Left cardiac atrium (tissue), 4 donors: ENCODE measurements around the gene SKAP1. TPM values are rescaled to one million over a fixed set of nuclear protein-coding genes. Genes with fewer than 3 reads are reported as not detected.
"Not testable (repeated sequence)": the region's sequence is repeated elsewhere in the genome, so short reads cannot be mapped to it uniquely, and the experiment has no call there.

Experiments
- ATAC-seq, 2 donors: fragments of 200-7000 bp; cut with Tn5 transposase; one replicate each; pipeline ENCODE4 v1.9.1; 2020; ENCODE audit warnings: mild to moderate bottlenecking in 2 of 2, moderate library complexity in 2 of 2
- DNase-seq: peaks from one replicate; pipeline ENCODE4 v3.0.0-alpha.2; 2020
- intact Hi-C, 2 donors: fragments of 100-400 bp; cut with DNase I; formaldehyde crosslinking; loops; one replicate each; pipeline versions ENCODE4 v1.14.1 to v1.15.1; 2022 to 2023
- total RNA-seq, 2 donors: library from RNA; stranded (reverse); fragmentation: NEBNext Ultra II Directional; extraction: Animal tissue kit (Norgen Biotek cat#: 25700); gene quantifications; one replicate each; pipeline ENCODE4 v1.2.1, GENCODE V29; 2021
- donor health status: DM: no; HTN: yes; CAD: no.
- donor health status: DM: no; HTN: yes; CAD: no; lungs with severe emphysema.
- donor health status: DM: yes; HTN: yes; CAD: no.
- donor health status: Dilated cardiomyopathy.

SKAP1 gene
- total RNA-seq, 2 donors from 2014 or later, result 0.31 to 0.88 TPM

- intact Hi-C loops, result no loop called here
- DNase-seq, result no peak
- ATAC-seq, result no peak
These were observed 89.1 kb downstream of the SKAP1 start for GRCh38 chr17:48340916-48341315.

- intact Hi-C loops, result loop anchor here (10.0 kb wide), 1 partner anchor 276 kb away; the partner anchor contains the start of genes HOXB7 (in 2 of the 2) and HOXB8 (in 2 of the 2)
- DNase-seq (no peak), ATAC-seq (no peak)
These were observed 91.3 kb downstream of the SKAP1 start for GRCh38 chr17:48338720-48339119.

GRCh38 chr17:48337903-48338302 is 92.1 kb downstream of the SKAP1 start:
- intact Hi-C loops, result loop anchor here (10.0 kb wide), 1 partner anchor 277 kb away; the partner anchor contains the start of genes HOXB7 (in 2 of the 2) and HOXB8 (in 2 of the 2)
- not testable (repeated sequence) for DNase-seq, ATAC-seq

- intact Hi-C loops, result loop anchor here (10.0 kb wide), 1 partner anchor 278 kb away; the partner anchor contains the start of genes HOXB7 (in 2 of the 2) and HOXB8 (in 2 of the 2)
- ATAC-seq, result no peak
- DNase-seq, result no peak
These were observed 93.0 kb downstream of the SKAP1 start for GRCh38 chr17:48336986-48337385.

GRCh38 chr17:48335858-48336500 is 94.0 kb downstream of the SKAP1 start:
- DNase-seq, result no peak
- intact Hi-C loops, result loop anchor here (10.0 kb wide), 1 partner anchor 279 kb away; the partner anchor contains the start of genes HOXB7 (in 2 of the 2) and HOXB8 (in 2 of the 2)
- ATAC-seq, result no peak

- intact Hi-C loops, result loop anchor here (10.0 kb wide), 1 partner anchor 280 kb away; the partner anchor contains the start of genes HOXB7 (in 2 of the 2) and HOXB8 (in 2 of the 2)
- no peak for ATAC-seq
- no peak for DNase-seq
These were observed 94.7 kb downstream of the SKAP1 start for GRCh38 chr17:48335146-48335784.

- intact Hi-C loops, result loop anchor here (10.0 kb wide), 1 partner anchor 282 kb away; the partner anchor contains the start of genes HOXB7 (in 2 of the 2) and HOXB8 (in 2 of the 2)
- no peak for ATAC-seq
These were observed 96.9 kb downstream of the SKAP1 start for GRCh38 chr17:48333034-48333530.

GRCh38 chr17:48330887-48331286 is 99.1 kb downstream of the SKAP1 start:
- ATAC-seq (no peak), DNase-seq (no peak)
- intact Hi-C loops, result loop anchor here (10.0 kb wide), 1 partner anchor 284 kb away; the partner anchor contains the start of genes HOXB7 (in 2 of the 2) and HOXB8 (in 2 of the 2)

More at GRCh38 chr17:48333034-48333530, 96.9 kb downstream of the SKAP1 start:
- no peak for DNase-seq

- intact Hi-C loops, result loop anchor here (10.0 kb wide), 1 partner anchor 284 kb away; the partner anchor contains the start of genes HOXB7 (in 2 of the 2) and HOXB8 (in 2 of the 2)
- DNase-seq (no peak), ATAC-seq (no peak)
These were observed 99.6 kb downstream of the SKAP1 start for GRCh38 chr17:48330421-48330820.

- DNase-seq, result no peak
- intact Hi-C loops, result no loop called here
- no peak for ATAC-seq
These were observed 101.6 kb downstream of the SKAP1 start for GRCh38 chr17:48328457-48328856.

- ATAC-seq, result no peak
- DNase-seq, result no peak
- intact Hi-C loops, result no loop called here
These were observed 103.7 kb downstream of the SKAP1 start for GRCh38 chr17:48326310-48326709.

- intact Hi-C loops, result no loop called here
- ATAC-seq (no peak), DNase-seq (no peak)
These were observed 108.0 kb downstream of the SKAP1 start for GRCh38 chr17:48322060-48322459.

- no peak for DNase-seq
- intact Hi-C loops, result no loop called here
- ATAC-seq, result no peak
These were observed 112.3 kb downstream of the SKAP1 start for GRCh38 chr17:48317732-48318131.

GRCh38 chr17:48314716-48315115 is 115.3 kb downstream of the SKAP1 start:
- no peak for DNase-seq
- intact Hi-C loops, result no loop called here
- no peak for ATAC-seq

GRCh38 chr17:48313096-48313755 is 116.8 kb downstream of the SKAP1 start:
- ATAC-seq (no peak), DNase-seq (no peak)
- intact Hi-C loops, result no loop called here

- ATAC-seq, result no peak
- no peak for DNase-seq
- intact Hi-C loops, result no loop called here
These were observed 118.7 kb downstream of the SKAP1 start for GRCh38 chr17:48311324-48311723.

GRCh38 chr17:48310748-48311213 is 119.2 kb downstream of the SKAP1 start:
- intact Hi-C loops, result no loop called here
- DNase-seq, result no peak
- no peak for ATAC-seq

- intact Hi-C loops, result no loop called here
- DNase-seq (no peak), ATAC-seq (no peak)
These were observed 121.4 kb downstream of the SKAP1 start for GRCh38 chr17:48308581-48308980.

GRCh38 chr17:48307814-48308411 is 122.1 kb downstream of the SKAP1 start:
- DNase-seq, result peak; percentile 32
- intact Hi-C loops, result no loop called here
- ATAC-seq, result peak in 1 of 2 donors; percentile 51
